ENCODE data around the gene ADGRE1. TPM values are rescaled to one million over a fixed set of nuclear protein-coding genes. Genes with fewer than 3 reads are reported as not detected.

Gene ADGRE1
- total and polyA plus RNA-seq, 4 donors: 0.39 to 16.2 (median 1.8) TPM

DNA sequence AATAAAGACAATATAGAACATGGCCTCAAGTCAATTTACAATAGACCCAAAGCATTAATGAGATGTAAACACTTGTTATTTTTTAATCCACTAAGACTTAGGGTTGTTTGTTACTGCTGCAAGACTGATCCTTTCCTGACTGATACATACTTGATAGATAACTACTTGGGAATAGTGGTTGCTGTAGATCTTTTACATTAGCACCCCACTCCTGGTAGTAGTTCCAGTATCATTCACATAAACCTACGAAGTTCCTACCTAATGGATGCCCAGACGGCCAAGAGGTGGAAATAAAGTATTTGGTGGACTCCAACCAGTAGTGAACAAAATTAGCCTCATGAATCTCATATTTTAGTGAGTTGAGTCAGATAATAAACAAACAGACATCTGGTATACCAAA, 26.9 kb downstream of the ADGRE1 start:
- TF ChIP-seq FOXA2 (IDR thresholded peaks at IDR 0.05) (no peak), YY1 (IDR thresholded peaks at IDR 0.05) (no peak), SP1 (IDR thresholded peaks at IDR 0.05) (no peak), JUND (IDR thresholded peaks at IDR 0.05) (no peak), NR2F2 (IDR thresholded peaks at IDR 0.05) (no peak), RAD21 (IDR thresholded peaks at IDR 0.05) (no peak), FOXA1 (IDR thresholded peaks at IDR 0.05) (no peak), HNF4A (conservative IDR thresholded peaks at IDR 0.05) (no peak), TAF1 (conservative IDR thresholded peaks at IDR 0.05) (no peak), HNF4G (IDR thresholded peaks at IDR 0.05) (no peak), GABPA (IDR thresholded peaks at IDR 0.05 in 1 of 2, conservative IDR thresholded peaks at IDR 0.05 in 1 of 2) (no peak), EGR1 (IDR thresholded peaks at IDR 0.05; ENCODE audit: low read depth in 2 of 2) (no peak)
- TF ChIP-seq, protein P1, sequence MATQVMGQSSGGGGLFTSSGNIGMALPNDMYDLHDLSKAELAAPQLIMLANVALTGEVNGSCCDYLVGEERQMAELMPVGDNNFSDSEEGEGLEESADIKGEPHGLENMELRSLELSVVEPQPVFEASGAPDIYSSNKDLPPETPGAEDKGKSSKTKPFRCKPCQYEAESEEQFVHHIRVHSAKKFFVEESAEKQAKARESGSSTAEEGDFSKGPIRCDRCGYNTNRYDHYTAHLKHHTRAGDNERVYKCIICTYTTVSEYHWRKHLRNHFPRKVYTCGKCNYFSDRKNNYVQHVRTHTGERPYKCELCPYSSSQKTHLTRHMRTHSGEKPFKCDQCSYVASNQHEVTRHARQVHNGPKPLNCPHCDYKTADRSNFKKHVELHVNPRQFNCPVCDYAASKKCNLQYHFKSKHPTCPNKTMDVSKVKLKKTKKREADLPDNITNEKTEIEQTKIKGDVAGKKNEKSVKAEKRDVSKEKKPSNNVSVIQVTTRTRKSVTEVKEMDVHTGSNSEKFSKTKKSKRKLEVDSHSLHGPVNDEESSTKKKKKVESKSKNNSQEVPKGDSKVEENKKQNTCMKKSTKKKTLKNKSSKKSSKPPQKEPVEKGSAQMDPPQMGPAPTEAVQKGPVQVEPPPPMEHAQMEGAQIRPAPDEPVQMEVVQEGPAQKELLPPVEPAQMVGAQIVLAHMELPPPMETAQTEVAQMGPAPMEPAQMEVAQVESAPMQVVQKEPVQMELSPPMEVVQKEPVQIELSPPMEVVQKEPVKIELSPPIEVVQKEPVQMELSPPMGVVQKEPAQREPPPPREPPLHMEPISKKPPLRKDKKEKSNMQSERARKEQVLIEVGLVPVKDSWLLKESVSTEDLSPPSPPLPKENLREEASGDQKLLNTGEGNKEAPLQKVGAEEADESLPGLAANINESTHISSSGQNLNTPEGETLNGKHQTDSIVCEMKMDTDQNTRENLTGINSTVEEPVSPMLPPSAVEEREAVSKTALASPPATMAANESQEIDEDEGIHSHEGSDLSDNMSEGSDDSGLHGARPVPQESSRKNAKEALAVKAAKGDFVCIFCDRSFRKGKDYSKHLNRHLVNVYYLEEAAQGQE (IDR thresholded peaks at IDR 0.05): no peak
- TF ChIP-seq, protein P2, sequence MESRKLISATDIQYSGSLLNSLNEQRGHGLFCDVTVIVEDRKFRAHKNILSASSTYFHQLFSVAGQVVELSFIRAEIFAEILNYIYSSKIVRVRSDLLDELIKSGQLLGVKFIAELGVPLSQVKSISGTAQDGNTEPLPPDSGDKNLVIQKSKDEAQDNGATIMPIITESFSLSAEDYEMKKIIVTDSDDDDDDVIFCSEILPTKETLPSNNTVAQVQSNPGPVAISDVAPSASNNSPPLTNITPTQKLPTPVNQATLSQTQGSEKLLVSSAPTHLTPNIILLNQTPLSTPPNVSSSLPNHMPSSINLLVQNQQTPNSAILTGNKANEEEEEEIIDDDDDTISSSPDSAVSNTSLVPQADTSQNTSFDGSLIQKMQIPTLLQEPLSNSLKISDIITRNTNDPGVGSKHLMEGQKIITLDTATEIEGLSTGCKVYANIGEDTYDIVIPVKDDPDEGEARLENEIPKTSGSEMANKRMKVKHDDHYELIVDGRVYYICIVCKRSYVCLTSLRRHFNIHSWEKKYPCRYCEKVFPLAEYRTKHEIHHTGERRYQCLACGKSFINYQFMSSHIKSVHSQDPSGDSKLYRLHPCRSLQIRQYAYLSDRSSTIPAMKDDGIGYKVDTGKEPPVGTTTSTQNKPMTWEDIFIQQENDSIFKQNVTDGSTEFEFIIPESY (IDR thresholded peaks at IDR 0.05): no peak
- TF ChIP-seq, protein P3, sequence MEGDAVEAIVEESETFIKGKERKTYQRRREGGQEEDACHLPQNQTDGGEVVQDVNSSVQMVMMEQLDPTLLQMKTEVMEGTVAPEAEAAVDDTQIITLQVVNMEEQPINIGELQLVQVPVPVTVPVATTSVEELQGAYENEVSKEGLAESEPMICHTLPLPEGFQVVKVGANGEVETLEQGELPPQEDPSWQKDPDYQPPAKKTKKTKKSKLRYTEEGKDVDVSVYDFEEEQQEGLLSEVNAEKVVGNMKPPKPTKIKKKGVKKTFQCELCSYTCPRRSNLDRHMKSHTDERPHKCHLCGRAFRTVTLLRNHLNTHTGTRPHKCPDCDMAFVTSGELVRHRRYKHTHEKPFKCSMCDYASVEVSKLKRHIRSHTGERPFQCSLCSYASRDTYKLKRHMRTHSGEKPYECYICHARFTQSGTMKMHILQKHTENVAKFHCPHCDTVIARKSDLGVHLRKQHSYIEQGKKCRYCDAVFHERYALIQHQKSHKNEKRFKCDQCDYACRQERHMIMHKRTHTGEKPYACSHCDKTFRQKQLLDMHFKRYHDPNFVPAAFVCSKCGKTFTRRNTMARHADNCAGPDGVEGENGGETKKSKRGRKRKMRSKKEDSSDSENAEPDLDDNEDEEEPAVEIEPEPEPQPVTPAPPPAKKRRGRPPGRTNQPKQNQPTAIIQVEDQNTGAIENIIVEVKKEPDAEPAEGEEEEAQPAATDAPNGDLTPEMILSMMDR (IDR thresholded peaks at IDR 0.05; ENCODE audit: low read depth, low read length, missing input control): no peak
- TF ChIP-seq, protein P4, sequence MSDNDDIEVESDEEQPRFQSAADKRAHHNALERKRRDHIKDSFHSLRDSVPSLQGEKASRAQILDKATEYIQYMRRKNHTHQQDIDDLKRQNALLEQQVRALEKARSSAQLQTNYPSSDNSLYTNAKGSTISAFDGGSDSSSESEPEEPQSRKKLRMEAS (IDR thresholded peaks at IDR 0.05): no peak
- TF ChIP-seq, protein P5, sequence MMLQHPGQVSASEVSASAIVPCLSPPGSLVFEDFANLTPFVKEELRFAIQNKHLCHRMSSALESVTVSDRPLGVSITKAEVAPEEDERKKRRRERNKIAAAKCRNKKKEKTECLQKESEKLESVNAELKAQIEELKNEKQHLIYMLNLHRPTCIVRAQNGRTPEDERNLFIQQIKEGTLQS (IDR thresholded peaks at IDR 0.05): no peak
- no peaks in the 10 kb centered on the region for H3K27me3 ChIP-seq (ENCODE audit: control insufficient read depth in 4 of 4, insufficient read depth in 4 of 4, low read length in 3 of 4)
- WGBS: 53% methylated on average over 2 of the region's 2 CpGs

More for the DNA sequence above, 26.9 kb downstream of the ADGRE1 start:
- H3K4me1 ChIP-seq (ENCODE audit: control insufficient read depth in 4 of 4, insufficient read depth in 4 of 4, low read length in 3 of 4): no peaks in the 10 kb centered on the region
- peaks cover 4 to 22% (median 15%) of the 10 kb centered on the region in 4 donors for H3K9me3 ChIP-seq (ENCODE audit: control insufficient read depth in 4 of 4, low read length in 3 of 4)
- DNase-seq (ENCODE audit: low spot score): no peak
- H3K36me3 ChIP-seq (ENCODE audit: control insufficient read depth in 4 of 4, insufficient read depth in 3 of 4, low read depth in 1 of 4, low read length in 3 of 4): peaks cover 0 to 4% (median 0%) of the 10 kb centered on the region in 4 donors
- H3K9ac ChIP-seq (ENCODE audit: low read depth in 1 of 2, low read length in 2 of 2): no peak overlapping the region
- H3K27ac ChIP-seq (ENCODE audit: low read depth in 1 of 2, low read length in 2 of 2): no peak overlapping the region
- H3K4me3 ChIP-seq (ENCODE audit: low read depth in 1 of 3, low read length in 3 of 3): peak overlapping the region in 1 of 3 donors; percentile 7
